GM21723 (cell line): Measurements from ENCODE around the gene ERICH6B.

Experiments used
- ATAC-seq: cut with Tn5 transposase; IDR thresholded peaks from one replicate; pipeline ENCODE4 v1.9.1; 2021; ENCODE audit warnings: mild to moderate bottlenecking, moderate library complexity; ENCODE audit not compliant: unreplicated experiment

ERICH6B gene

DNA sequence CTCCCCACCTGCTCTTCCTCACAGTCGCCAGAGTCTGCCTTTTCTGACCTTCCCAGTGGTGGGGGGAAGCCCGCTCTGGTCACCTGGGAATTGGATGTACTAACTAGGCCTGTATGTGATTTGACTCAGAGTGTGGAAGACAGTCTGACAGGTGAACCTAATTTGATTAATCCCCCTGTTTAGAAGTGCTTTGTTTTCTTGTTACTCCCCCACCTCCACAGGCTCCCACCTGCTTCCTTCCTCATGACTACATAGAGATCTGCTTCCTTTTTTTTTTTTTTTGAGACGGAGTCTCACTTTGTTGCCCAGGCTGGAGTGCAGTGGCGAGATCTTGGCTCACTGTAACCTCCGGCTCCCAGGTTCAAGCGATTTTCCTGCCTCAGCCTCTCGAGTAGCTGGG is 106.8 kb downstream of the ERICH6B start:
- no peak for ATAC-seq

DNA sequence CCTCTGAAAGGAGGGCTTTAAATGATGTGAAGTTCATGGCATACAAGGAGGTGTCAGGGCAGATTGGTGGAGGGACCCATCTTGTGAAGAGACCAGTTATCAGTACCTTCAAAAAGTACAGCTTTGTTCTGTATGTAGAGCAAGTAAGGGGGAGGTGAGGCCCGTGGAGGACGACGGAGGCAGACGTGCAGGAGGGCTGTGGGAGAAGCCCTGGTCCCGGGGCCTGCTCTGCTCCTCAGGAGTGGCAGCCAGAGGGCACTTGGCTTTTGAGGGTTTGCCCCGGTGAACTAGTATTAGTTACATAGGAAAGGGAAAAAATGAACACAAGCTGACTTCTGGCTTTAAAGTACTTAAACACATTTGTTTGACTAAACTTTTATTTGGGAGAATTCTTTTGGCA is 108.7 kb downstream of the ERICH6B start:
- ATAC-seq, result no peak

DNA sequence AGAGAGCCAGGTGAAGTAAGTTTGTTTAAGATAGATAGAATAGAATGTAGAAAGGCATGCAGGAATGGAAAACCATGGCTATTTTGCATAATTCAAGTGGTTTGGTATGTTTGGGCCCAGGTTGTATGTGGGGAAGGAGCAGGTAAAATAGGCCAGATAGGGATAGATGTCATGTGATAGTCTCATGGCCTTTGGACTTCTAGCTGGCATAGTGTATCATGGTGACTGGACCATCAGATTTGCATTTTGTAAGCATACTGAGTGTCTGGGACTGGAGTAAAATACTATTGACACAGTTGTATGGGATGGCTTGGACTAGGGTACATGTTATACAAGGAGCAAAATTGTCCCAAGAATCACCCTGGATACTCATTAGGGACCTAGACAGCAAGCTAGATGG is 111.9 kb downstream of the ERICH6B start:
- ATAC-seq, result no peak

DNA sequence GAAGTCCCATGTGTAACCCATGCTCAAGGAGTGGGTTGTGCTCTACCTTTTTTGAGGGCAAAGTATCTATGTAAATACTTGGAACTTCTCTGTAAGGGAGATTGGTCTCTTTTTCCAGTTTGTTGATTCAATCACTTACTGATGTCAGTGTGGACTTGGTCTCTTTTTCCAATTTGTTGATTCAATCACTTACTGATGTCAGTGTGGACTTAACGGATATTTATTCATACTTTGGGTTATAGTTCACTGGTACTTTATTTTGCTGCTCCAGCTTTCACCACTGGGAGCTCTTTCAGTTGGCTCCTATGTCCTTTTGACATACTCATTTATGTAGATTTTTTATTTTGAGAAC is 114.4 kb downstream of the ERICH6B start:
- no peak for ATAC-seq

DNA sequence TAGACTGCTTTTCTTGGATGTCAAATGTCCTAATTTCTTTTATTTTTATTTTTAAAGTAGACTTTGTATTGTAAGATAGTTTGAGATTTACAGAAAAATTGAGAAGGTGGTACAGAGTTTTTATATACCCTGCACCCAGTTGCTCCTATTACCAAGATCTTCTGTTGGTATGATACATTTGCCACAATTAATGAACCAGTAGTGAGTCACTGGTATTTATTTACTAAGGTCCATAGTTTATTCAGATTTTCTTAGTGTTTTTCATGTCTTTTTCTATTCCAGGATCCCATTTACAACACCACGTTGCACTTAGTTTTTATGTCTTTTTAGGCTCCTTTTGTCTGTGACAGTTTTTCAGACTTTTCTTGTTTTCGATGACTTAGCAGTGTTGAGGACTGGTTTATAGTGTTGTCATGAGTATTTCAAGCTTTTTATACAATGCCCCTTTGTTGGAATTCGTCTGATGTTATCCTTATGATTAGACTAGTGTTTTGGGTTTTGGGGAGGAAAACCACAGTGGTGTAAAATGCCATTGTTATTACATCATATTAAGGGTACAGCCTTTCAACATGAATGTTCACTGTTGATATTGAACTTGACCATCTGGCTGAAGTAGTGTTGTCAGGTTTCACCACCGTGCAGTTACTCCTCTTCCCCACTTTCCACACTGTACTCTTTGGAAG is 114.9 kb downstream of the ERICH6B start:
- ATAC-seq, result no peak

DNA sequence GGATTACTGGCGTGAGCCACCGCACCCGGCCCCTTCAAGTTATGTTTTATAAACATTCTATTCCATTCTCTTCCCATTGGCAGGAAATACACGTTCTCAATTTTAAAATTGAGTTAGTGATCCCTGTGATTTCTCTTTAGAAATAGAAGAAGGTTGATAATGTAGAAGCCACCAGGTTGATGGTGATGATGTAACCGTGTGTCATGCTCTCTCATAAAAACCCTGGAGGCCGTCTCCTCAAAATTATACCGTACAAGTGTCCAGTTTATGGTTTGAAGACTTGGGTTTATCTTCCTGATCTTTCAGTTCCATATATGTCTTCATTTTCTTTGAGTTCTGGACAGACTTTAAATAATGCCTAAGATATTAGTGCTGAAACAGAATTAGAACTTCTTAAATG is 118.6 kb downstream of the ERICH6B start:
- no peak for ATAC-seq

DNA sequence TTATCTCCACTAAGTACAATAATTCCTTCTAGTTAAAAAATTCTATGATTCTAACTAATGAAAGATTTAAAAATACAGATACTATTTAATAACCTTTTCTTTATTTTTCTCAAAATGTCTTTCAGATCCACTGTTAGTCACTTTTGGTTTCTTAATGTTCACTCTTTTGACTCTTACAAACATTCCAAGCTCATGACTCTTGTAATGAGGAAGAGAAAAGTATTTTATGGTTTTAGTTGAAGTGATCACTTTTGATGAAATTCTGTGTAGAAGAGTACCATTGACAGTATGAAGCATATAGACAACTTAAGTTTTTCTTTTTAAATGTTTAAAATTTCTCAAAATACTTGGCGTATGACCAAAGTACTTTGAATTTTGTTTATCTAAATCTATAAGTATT is 123.0 kb downstream of the ERICH6B start:
- no peak for ATAC-seq
